ENCODE results near the gene SLC29A3.

GRCh38 chr10:71280216-71280615 lies 38.8 kb upstream of the SLC29A3 start:
- no peak for TF ChIP-seq CTCF (optimal IDR thresholded peaks at IDR 0.05 in 1 of 3, IDR thresholded peaks at IDR 0.05 in 1 of 3, conservative IDR thresholded peaks at IDR 0.05 in 1 of 3; ENCODE audit: extremely low read depth in 1 of 3, insufficient read depth in 2 of 3, low read length in 3 of 3)
- no peak for TF ChIP-seq EZH2 (IDR thresholded peaks at IDR 0.05; ENCODE audit: low read length)
